Stimulated activated CD8-positive, alpha-beta memory T cell treated with anti-CD3 and anti-CD28 coated beads, Interleukin-2, amount 100 ng/mL, for 48 hours (primary cell): ENCODE data around the gene LATS2.

Experiments used
- DNase-seq, 2 donors: peaks; one replicate each; pipeline ENCODE4 v3.0.0-alpha.2; 2020; ENCODE audit warnings: low read depth in 2 of 2

LATS2 gene

GRCh38 chr13:21048901-21049698 is 12.3 kb downstream of the LATS2 start:
- no peak for DNase-seq

GRCh38 chr13:21047591-21048282 is 13.6 kb downstream of the LATS2 start:
- DNase-seq: no peak

GRCh38 chr13:21047087-21047486 is 14.3 kb downstream of the LATS2 start:
- DNase-seq: no peak

GRCh38 chr13:21046203-21046602 is 15.2 kb downstream of the LATS2 start:
- DNase-seq: no peak

- no peak for DNase-seq
Observed at GRCh38 chr13:21045100-21045499, 16.3 kb downstream of the LATS2 start.

GRCh38 chr13:21043898-21044297 is 17.5 kb downstream of the LATS2 start:
- no peak for DNase-seq

- no peak for DNase-seq
Observed at GRCh38 chr13:21040120-21040826, 21.1 kb downstream of the LATS2 start.

GRCh38 chr13:21039097-21039800 is 22.1 kb downstream of the LATS2 start:
- DNase-seq: no peak

GRCh38 chr13:21037656-21038055 is 23.7 kb downstream of the LATS2 start:
- no peak for DNase-seq

- no peak for DNase-seq
Observed at GRCh38 chr13:21035498-21035897, 25.9 kb downstream of the LATS2 start.

GRCh38 chr13:21034603-21035191 is 26.7 kb downstream of the LATS2 start:
- DNase-seq: no peak

GRCh38 chr13:21033856-21034602 is 27.4 kb downstream of the LATS2 start:
- DNase-seq: no peak

GRCh38 chr13:21033212-21033840 is 28.1 kb downstream of the LATS2 start:
- DNase-seq: no peak

GRCh38 chr13:21032656-21033055 is 28.7 kb downstream of the LATS2 start:
- DNase-seq: no peak

GRCh38 chr13:21031594-21032275 is 29.7 kb downstream of the LATS2 start:
- no peak for DNase-seq

GRCh38 chr13:21025539-21025938 is 35.8 kb downstream of the LATS2 start:
- DNase-seq: no peak

GRCh38 chr13:21022056-21022979 is 39.1 kb downstream of the LATS2 start:
- no peak for DNase-seq

- DNase-seq: no peak
Observed at GRCh38 chr13:21020581-21020980, 40.8 kb downstream of the LATS2 start.

GRCh38 chr13:21020176-21020575 is 41.2 kb downstream of the LATS2 start:
- no peak for DNase-seq
